Kidney capillary endothelial cell (primary cell): ENCODE data around the gene KIAA1217.

ENCODE experiments used
- DNase-seq: peaks from one replicate; pipeline ENCODE4 v3.0.0-alpha.2; 2018; ENCODE audit warnings: low spot score

KIAA1217 gene

DNA sequence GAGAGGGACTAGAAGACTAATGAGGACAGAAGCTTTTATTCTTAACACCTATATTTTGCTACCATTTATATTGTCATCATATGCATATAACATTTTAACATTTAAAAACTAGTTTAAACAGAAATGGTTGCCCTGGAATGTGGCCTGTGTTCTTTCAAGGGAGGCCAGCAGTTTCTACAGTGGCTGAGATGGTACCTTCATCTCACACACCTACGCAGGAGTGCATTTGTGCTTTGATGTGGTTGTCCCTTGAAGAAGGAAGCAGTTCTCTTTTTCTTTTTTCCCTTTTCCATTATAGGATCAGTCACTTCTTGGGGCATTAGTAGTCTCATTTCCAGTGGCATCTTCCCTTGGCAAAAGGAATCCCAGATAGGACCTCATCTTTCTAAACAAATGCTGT, 38.9 kb downstream of the KIAA1217 start:
- no peak for DNase-seq

DNA sequence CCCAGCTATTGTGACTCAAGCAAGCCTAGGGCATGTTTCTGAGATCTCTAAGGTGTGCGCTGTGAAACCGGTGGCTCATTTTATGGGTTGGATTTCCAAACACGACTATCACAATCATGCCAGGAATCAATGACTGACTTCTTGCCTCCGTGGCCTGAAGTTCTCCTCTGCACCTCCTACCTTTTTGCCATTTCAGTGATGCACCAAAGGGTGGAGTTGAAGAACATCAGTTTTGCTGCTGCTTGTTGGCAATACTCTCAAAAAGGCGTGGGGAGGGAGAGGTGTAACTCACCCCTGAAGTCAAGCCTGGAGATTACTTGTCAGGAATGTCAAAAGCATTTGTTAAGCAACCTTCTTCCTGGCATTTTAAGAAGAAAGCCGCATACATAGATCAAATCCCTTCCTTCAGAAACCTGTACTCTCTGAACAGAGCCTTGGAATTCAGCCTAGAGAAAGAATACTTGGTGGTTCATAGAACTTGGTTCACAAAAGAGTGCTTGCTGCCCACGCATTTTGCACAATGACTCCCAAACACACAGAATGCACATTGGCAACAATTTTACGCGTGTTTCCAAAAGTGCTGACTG, 41.0 kb downstream of the KIAA1217 start:
- no peak for DNase-seq

DNA sequence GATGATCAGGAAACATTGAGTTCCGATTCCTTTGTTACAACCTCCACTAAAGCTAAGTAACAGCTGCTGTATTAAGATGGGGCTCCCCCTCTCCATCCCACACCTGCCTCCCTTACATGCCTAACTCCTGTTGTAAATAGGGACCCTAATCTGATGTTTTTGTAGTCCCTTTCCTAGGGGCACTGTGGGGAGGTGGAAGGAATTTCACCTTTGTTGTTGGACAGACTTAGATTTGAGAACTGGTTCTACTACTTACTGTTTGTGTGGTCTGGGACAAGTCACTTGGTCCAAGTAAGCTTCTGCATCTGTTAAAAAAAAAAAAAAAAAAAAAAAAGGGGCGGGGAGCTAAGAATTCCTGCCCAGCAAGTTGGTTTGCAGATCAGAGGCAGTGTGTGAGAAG, 42.6 kb downstream of the KIAA1217 start:
- DNase-seq, result no peak

DNA sequence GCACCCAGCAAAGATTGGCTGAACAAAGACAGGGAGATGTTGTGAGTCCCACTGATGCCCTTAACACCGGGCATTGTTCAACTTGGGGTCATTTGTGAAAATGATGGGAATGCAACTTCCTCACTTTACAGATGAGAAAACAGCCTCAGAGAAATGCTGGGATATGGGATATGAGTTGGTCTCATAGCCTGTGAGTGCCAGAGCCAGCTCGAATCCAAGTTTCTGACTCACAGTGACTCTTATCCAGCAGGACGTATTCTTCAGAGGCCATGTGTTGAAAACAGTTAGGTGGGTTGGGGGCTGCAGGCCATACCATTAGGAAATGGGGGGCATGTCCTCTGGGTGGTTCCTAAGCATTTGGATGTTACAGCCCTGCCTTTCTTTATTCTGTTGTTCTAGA, 45.2 kb downstream of the KIAA1217 start:
- peak; percentile 65 for DNase-seq

DNA sequence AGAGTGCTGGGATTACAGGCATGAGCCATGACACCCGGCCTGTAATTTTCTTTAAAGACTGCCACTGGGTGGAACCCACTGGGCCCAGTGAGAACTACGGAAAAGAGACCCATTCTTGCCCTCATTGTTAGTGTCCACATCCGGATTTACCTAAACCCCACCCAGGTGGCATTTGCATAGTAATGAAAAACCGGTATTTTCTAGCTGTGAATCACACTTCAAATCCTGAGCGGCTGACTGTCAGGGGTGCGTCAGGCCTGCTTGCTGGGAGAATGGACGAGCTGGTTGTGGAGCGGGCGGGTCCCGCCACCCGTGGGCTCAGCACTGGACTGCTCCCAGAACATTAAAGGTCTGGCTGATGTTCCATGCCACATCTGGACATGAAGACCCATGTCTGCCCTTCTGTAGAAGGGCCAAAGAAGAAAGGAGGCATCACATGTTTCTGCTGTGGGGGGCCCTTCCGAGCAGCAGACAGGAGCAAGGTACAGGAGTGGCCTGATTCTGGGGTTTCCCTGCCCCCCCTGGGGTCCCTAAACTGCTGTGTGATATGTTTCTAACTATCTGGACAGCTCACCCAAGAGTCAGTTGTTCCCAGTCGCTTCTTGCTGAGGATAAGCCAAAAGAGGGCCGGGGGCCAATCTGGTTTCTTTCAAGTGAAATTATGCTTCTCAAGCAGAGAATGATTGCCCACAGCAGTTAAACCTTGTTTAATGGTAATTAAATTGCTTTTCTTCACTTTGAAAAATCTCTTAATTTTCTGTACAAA, 46.4 kb downstream of the KIAA1217 start:
- DNase-seq, result no peak

DNA sequence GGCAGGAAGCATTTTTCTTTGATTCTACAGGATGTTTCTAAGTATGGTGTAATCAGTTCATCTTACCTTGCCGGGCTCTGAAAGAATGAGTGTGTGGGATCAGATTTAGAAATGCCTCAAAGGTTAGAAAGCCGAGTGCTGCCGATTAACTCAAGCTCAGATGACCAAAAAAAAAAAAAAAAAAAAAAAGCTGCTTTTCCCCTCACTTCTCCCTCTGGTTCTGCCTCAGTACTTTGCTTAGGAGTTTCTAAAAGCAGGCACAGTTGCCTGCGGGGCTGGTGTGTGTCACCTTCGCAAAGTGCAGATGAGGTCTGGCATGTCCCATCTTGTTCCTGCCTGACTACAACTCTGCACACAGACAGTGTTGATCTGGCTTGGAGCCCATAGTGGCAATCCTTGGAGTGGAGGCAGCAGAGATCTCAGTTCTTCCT, 47.0 kb downstream of the KIAA1217 start:
- no peak for DNase-seq

DNA sequence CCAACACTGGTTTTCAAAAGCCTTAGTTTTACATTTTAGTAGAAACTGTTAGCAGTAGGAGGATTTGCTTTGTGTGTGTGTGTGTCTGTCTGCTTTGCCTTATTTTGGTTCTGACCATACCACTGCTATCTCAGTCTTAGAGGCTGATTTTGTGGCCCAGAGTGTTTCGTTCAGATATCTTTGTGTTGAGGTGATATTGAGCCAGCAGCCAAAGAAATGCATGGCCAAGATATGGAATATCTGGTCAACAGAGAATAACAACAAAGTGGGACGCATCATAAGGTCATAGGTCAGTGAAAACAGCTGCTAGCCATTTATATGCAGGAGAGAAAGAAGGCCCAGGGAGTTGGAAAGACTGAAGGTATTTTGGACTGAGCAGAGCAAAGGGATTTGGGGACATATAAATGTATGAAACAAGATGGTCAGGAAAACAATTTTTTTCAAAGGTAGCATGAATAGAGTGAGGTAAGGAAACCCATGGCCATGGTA, 47.7 kb downstream of the KIAA1217 start:
- DNase-seq, result no peak

DNA sequence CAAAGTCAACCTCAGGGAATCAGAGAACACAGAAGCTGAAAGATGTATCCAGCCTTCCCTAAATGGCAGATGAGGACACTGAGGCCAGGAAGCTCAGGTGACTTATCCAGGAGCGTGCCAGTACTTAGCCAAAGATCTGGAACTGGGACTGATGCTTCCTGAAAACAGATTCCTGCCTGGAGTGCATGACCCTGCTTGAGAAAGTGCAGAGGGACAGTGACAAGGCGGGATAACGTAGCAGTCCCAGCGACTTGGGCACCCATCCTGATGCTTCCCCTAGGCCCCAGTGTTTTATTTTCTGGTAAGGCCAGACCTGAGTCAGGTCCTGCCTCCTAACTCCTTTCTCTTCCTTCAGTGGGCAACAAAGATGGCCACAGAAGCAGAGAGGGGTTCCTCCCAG, 48.6 kb downstream of the KIAA1217 start:
- no peak for DNase-seq

DNA sequence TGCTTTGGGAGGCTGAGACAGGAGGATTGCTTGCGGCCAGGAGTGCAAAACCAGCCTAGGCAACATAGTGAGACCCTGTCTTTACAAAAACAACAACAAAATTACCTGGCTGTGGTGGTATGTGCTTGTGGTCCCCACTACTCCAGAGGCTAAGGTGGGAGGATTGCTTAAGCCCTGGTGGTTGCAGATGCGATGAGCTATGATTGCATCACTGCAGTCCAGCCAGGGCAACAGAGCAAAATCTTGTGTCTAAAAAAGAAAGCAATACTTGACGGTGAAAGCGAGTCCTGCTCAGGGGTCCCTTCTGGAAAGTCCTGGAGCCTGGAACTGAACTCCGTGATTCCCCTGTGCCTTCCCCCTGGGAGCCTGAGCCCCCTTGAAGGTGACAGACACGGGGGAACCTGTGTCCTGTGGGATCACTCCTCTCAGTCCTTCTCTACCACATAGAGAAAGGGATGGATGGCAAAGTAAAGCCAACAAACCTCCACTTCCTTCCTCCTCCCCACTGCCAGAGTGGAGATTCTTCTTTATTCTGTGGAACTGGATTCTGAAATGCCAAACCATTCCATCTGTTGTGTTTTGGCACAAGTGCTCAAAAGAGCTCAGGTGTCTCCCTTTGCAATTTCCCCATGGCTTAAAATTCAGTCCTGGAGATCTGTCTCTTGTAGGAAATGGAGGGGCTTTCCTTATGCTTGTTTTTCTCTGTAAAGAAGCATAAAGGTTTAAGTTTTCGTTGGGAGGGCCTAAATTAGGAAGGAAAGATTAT, 50.6 kb downstream of the KIAA1217 start:
- no peak for DNase-seq

DNA sequence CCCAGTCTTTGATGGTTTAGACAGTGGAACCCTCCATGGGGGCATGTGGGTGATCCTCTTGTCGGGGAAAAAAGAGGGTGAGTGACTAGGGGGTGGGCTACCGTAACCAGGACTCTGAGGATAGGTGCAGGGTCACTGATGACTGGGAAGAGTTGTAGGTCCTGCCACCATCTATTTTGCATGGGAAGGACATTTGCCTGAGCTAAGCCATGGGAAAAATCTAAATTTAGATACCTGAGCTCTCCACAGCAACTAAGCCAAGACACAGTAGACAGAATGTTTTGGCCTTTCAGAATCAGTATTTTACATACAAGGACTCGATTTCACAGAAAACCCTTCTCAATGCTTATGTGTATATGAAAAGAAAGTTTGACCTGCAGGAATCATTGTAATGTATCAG, 52.7 kb downstream of the KIAA1217 start:
- DNase-seq, result no peak

DNA sequence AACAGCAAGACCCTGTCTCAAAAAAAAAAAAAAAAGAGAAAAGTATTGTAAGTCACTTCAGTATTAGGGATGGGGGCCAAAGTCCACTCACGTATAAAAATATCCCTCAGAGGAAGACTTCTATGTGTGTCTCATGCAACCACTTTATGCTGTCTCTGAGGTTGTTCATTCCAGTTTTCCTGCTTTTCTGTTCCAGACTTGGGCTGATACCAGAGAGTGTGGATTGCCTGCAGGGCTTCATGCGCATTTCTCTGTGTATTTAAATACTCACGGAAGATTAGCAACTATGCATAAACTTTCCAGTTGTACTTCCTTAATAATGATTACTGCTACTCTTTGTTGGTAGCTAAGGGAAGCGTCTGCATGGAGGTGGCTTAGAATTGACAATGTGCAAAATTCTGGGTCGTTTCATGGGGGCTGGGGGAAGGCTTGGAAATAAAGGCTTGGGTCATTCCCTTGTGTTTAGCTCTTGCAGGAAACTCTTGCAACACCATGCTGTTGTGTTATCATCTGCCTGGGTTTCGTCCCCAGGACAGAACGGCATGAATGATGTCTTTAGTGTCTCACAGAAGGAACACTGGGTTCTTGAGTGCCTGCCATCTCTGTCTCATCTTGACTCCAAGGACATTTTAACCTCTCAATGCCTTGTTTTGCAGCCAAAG, 54.1 kb downstream of the KIAA1217 start:
- no peak for DNase-seq

DNA sequence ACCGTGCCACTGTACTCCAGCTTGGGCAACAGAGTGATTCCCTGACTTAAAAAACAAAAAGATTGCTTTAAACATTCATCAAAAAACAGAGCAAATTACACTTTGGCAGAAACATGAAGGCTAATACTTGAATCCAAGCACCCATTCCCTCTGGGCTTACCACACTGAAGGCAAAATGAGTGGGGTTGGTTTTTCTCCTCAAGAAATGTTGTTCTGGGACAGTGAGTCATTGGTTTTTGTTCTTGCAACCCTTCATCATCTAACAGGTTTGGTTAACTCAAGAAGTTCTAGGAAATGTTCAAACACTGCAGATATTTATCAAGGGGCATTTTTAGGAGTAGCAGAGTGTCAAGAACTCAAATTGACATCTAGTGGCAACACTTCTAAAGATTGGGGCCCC, 60.5 kb downstream of the KIAA1217 start:
- no peak for DNase-seq

DNA sequence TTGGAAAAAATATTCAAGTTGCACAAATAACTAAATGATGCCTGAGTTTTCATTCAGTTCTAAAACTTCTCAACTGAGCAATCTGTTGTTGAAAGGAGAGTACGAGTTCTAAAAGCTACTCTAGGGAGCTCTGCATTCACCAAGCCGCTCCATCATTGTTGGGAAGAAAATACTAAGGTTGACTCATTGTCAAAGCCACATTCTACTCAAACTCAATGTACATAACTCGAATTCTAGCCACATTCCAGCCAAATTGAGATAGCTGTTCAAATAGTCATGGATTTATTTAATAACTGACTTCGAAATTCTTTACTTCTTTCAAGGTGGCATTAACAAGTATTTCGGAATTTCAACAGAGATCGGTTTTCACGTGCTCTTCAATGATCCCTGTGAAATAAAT, 63.4 kb downstream of the KIAA1217 start:
- DNase-seq, result no peak

DNA sequence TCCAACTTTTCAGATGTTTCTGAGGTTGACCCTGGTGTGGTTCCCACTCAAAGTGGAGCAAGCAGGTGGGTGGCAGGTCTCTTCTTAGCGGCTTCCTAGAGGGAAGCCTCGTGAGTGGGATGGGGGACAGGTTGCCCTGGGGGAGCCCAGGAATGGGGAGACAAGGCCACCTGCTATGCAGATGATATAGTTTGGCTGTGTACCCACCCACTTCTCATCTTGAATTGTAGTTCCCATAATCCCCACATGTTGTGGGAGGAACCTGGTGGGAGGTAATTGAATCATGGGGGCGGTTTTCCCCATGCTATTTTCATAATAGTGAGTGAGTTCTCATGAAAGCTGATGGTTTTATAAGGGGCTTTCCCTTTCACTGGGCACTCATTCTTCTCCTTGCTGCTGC, 68.3 kb downstream of the KIAA1217 start:
- no peak for DNase-seq

DNA sequence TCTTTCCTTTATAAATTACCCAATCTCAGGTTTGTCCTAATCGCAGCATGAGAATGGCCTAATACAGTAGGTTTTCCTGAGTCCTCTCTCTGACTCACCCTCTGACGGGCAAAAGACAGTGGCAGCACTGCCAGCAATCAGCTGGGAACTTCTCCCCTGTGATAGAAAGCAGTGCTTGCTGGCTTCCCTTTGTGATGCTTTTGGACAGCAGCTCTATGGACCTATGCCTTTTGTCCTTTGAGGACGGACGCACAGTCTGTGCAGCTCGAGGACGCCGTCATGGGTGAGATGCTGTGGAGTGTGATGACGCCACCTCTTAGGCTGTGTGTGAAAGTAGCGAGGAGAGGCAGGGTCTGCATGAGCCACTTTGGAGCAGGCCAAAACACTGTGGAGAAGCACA, 68.8 kb downstream of the KIAA1217 start:
- no peak for DNase-seq

DNA sequence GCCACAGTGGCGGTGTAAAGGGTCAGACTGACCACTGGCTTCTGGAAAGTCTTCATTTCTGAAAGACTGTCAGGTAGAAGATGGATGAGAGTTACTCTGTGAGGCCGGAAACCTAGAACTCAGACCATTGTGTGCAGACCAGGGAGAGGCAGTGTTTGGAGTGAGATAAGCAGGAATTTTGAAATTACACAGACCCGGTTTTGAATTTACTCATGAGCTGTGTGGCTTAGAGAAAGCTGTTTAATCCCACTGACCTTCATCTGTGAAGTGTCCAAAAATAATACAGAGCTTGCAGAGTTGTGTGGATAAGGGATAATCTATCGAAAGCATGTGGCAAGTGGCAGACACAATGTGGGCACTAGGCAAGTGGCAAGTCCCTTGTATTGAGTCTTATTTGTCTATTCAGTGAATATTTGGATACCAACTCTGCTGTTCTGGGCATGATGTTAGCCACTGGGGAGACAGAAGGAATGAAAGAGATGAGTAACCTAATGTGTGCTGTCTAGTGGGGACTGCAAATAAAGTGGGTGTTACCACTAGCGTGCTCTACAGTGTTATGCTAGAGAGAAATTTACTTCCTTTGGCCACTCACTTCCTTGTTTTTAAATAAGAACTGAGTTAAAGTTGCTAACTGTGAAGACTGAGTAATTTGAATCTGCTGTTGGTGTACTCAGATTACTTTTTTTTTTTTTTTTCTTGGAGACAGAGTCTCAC, 69.4 kb downstream of the KIAA1217 start:
- no peak for DNase-seq

DNA sequence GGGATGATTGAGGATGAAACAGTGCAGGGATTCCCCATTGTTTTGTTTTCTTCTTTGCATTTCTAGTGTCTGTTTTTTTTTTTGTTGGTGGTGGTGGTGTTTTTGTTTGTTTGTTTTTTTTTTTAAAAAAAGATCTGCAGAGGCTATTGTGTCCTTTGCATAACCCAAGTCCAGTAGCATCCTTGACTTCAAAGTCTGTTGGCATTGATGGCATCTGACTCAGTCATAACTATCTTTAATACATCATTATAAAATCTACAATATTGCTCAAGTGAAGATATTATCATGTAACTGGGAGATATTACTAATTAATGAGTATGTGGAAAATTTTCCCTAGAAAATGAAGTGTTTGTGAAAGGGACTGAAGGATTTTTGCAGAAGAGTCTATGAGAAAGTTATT, 70.2 kb downstream of the KIAA1217 start:
- no peak for DNase-seq

DNA sequence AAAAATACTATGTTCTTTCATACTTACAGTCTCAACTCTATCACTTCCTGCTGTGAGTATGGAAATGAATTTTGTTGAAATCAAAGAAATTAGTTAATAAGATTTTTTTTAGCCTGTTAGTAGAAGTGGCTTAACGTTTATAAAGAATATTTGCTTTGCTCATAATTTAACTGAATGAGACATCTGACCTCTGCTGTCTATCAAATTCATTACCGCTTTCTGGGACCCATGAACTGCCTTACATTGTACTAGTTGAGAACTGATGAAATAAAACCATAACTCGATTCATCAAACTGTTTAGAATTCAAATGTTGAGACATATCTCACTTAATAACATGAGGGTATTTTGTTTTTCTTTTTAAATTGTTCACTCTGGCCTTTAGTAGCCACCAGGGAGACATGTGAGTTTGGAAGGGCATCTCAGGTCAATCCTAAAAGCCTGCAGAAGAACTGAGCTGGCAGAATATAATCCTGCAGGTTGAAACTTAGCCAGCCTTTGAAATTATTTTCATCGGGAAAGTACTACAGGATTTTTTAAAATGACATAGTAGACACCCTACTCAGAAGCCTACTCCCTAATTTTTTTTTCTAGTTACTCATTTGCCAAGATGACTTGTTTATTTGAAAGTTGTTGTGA, 78.7 kb downstream of the KIAA1217 start:
- DNase-seq, result no peak

DNA sequence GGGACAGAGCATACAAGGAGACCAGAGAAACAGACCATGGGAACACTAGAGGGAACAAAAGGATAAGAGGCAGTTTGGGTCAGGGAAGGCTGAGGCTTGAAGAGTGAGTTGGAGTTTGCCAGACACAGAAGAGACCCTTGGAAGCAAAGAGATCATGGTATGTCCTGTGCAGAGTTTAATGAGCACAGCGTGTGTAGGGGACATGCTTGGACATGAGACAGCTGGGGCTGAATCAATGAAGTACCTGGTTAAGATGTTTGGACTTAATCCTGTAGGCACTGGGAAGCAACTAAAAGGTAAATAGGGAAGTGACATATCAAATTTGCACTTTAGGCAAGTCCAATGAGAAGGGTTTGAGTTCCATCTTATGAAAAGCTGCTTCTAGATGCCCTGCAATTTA, 79.6 kb downstream of the KIAA1217 start:
- DNase-seq, result no peak

DNA sequence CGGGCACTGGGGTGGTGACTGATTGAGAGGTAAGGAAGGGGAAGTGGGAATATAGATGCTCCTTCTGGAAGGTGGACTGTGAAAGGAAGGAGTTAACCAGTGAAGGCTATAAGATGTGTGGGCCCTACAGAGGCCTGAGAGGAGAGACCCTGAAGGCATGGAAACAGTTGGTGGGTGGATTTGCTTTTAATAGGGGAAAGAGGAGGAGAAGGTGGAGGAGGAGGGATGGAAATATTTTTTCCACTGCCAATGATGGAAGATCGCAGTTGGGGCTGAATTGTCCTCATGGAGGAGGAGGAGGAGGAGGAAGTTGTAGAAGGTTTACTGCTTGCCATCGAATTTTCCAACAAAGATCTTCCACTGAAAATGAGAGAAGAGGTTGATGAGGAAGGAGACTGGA, 80.3 kb downstream of the KIAA1217 start:
- DNase-seq, result no peak
